Fibroblast of the aortic adventitia (primary cell): Measurements from ENCODE around the gene ZDHHC15. TPM values are rescaled to one million over a fixed set of nuclear protein-coding genes. Genes with fewer than 3 reads are reported as not detected.
"Not testable (repeated sequence)": the region's sequence is repeated elsewhere in the genome, so short reads cannot be mapped to it uniquely, and the experiment has no call there.

Experiments used
- DNase-seq: peaks from one replicate; pipeline ENCODE4 v3.0.0-alpha.2; 2010; ENCODE audit warnings: low read depth
- H3K4me3 ChIP-seq: 2 replicates; pipeline ENCODE4 v1.5.1; 2011; ENCODE audit warnings: low read depth, mild to moderate bottlenecking, control low read depth, low read length, moderate library complexity
- total RNA-seq: library from RNA; depleted of rRNA; stranded (reverse); fragments of >200 nt; gene quantifications from 2 replicates; pipeline ENCODE4 v1.2.3, GENCODE V29; 2012; ENCODE audit warnings: low replicate concordance
- TF ChIP-seq, protein P1 (sequence below): IDR thresholded peaks from 2 replicates; pipeline ENCODE4 v1.5.1; 2011; ENCODE audit warnings: mild to moderate bottlenecking, low read length, control low read depth, inconsistent platforms; ENCODE audit not compliant: insufficient read depth

ZDHHC15 gene, protein sequence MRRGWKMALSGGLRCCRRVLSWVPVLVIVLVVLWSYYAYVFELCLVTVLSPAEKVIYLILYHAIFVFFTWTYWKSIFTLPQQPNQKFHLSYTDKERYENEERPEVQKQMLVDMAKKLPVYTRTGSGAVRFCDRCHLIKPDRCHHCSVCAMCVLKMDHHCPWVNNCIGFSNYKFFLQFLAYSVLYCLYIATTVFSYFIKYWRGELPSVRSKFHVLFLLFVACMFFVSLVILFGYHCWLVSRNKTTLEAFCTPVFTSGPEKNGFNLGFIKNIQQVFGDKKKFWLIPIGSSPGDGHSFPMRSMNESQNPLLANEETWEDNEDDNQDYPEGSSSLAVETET
- total RNA-seq = 0.18 and 1.1 TPM in 2 replicates

DNA sequence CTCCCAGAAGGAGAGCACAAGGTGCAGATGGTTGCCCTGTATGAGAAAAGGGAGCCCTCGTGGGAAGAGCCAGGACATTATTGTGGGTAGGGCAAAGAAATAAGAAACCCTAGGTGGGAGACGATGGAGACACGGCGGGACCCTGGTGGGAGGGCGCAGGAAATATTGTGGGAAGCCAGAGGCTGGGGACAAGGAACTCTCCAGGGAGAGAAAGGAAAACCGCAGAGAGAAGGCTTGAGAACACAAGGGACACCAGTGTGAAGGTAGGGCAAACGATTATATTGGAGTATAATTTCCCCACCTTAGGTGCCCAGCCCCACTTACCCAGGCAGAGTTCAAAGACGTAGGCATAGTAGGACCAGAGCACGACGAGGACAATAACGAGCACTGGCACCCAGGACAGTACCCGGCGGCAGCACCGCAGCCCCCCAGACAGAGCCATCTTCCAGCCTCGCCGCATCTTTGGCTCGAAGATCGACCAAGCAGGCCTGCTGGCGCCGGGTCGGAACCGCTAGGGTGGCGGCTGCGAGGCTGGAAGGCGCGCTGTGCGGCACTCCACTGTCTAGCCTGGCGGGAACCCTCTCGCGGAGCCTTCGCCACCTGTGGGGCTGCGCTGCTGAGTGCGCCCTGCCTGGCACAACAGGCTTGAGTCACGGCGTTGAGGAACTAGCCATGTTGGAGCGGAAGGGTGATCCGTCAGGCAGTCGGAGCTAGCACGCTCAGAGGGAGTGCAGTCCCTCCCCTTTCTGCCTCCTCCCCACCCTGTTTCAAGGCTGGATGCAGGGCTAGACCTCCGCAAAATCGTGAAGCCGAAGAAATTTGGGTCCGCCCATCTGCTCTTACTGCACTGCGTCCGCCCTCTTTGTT is at the start of gene ZDHHC15:
Gene ZDHHC15 (minus strand): TSS at position 473 of the 867 bp plus-strand sequence. CDS start 13 bp downstream, at position 460.
- H3K4me3 ChIP-seq = peak within 1 kb of the TSS; percentile 36
- TF ChIP-seq, protein P1, sequence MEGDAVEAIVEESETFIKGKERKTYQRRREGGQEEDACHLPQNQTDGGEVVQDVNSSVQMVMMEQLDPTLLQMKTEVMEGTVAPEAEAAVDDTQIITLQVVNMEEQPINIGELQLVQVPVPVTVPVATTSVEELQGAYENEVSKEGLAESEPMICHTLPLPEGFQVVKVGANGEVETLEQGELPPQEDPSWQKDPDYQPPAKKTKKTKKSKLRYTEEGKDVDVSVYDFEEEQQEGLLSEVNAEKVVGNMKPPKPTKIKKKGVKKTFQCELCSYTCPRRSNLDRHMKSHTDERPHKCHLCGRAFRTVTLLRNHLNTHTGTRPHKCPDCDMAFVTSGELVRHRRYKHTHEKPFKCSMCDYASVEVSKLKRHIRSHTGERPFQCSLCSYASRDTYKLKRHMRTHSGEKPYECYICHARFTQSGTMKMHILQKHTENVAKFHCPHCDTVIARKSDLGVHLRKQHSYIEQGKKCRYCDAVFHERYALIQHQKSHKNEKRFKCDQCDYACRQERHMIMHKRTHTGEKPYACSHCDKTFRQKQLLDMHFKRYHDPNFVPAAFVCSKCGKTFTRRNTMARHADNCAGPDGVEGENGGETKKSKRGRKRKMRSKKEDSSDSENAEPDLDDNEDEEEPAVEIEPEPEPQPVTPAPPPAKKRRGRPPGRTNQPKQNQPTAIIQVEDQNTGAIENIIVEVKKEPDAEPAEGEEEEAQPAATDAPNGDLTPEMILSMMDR = no peak
- no peak for DNase-seq

DNA sequence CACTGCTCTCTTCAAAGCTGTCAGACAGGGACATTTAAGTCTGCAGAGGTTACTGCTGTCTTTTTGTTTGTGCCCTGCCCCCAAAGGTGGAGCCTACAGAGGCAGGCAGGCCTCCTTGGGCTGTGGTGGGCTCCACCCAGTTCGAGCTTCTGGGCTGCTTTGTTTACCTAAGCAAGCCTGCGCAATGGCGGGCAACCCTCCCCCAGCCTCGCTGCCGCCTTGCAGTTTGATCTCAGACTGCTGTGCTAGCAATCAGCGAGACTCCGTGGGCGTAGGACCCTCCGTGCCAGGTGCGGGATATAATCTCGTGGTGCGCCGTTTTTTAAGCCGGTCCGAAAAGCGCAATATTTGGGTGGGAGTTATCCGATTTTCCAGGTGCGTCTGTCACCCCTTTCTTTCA is 37.7 kb upstream of the ZDHHC15 start:
- not testable (repeated sequence) for H3K4me3 ChIP-seq, DNase-seq

DNA sequence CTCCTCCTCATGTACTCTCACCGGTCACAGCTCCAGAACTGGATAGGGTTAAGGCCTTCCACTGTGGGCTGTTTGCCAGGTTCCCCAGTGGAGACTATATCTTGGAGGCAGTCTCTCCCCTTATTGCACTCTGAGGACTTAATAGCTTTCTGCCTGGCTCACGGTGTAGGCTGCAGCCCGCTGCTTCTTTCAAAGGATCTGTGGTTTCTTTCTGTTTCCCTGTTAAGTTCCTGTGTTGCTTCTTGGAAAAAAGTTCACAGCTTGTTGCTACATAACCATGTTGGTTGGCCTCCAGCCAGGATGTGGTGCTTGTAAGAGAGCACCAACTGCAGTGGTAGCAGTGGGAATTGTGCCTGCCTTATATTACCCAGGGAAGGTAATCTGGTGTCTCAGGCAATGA is 24.9 kb upstream of the ZDHHC15 start:
- no peak for DNase-seq
- no peak overlapping the region for H3K4me3 ChIP-seq

DNA sequence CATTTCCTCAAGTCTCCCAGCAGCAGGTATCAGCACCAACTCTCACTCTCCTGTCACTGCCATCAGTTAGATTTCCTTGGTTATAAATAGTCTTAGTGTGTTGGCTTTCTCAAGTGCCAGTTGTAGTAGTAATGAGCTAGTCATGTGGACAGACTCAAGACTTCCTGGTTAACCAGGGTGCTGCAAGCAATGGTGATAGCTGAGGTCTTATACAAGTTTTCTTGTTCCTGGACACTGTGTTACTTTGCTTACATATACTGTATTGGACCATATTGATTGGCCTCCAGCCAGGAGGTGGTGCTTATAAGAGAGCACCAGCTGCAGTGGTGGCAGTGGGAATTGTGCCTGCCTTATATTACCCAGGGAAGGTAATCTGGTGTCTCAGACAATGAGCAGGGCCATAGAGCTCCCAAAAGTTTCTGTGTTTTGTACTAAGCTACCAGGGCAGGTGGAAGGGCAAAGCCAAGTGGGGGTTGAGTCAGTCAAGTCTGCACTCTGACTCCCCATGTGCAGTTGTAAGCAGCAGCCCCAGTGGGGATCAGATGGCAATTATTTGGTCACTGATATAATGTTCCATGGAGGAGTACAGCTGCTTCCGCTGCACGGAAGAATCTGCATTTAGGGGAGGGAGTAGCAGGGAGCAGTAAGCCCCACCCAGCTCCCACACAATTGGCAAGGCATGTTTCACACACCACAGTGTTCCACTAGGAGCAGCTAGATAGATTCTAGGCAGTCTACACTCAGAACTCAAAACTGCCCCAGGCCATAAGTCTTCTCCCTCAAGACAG is 24.1 kb upstream of the ZDHHC15 start:
- TF ChIP-seq, protein P1 = no peak
- H3K4me3 ChIP-seq = no peak overlapping the region
- no peak for DNase-seq

More for the DNA sequence above, 24.9 kb upstream of the ZDHHC15 start:
- TF ChIP-seq, protein P1 = no peak

DNA sequence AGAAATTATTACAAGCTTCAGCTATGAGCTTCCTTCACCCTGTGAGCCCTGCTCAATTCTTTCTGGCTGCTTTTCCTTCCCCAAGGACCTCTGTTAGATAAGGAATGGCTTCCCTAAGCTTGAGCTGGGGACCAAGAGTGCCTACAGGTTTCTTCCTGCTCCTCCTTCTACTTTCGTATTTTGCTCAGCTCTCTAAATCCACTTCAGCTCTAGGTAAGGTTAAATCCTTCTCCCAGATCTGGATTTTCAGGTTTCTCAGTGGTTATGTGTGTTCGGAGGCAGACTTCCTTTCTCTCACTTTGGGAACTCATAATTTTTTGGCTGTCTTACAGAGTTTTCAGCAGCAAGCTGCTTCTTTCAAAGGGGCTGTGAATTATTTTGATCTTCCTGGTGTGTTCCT is 21.9 kb upstream of the ZDHHC15 start:
- DNase-seq = no peak
- TF ChIP-seq, protein P1 = no peak

DNA sequence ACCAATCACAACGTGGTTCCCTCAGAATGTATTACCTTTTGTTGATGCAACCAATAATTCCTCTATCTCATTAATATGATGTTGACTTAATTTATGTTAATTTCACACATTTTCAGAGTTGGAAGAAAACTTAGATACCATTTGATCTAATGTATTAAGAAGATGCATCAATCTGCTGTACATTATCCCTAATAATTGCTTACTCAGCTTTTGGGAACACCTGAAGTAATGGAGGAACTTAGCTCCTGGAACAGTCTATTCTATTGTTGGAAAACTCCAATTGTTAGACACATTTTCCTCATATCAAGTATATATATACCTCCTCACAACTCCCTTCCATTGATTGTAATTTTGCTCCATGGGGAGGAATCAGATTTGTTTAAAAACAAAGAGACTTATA is 38.9 kb downstream of the ZDHHC15 start:
- no peak for DNase-seq
- TF ChIP-seq, protein P1 = no peak
- no peak overlapping the region for H3K4me3 ChIP-seq

More for the DNA sequence above, 21.9 kb upstream of the ZDHHC15 start:
- no peak overlapping the region for H3K4me3 ChIP-seq

DNA sequence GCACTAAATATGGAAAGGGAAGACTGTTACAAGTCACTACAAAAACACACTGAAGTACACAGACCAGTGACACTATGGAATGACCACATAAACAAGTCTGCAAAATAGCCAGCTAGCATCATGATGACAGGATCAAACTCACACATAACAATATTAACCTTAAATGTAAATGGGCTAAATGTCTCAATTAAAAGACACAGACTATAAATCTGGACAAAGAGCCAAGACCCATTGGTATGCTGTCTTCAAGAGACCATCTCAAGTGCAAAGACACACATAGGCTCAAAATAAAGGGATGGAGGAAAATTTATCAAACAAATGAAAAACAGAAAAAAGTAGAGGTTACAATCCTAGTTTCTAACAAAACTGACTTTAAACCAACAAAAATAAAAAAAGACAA is 61.1 kb downstream of the ZDHHC15 start:
- DNase-seq, H3K4me3 ChIP-seq: not testable (repeated sequence)
